ENCODE data around the gene SCG5. TPM values are rescaled to one million over a fixed set of nuclear protein-coding genes. Genes with fewer than 3 reads are reported as not detected.

The SCG5 gene
- polyA plus RNA-seq, 1 experiment, result 9.4 TPM

DNA sequence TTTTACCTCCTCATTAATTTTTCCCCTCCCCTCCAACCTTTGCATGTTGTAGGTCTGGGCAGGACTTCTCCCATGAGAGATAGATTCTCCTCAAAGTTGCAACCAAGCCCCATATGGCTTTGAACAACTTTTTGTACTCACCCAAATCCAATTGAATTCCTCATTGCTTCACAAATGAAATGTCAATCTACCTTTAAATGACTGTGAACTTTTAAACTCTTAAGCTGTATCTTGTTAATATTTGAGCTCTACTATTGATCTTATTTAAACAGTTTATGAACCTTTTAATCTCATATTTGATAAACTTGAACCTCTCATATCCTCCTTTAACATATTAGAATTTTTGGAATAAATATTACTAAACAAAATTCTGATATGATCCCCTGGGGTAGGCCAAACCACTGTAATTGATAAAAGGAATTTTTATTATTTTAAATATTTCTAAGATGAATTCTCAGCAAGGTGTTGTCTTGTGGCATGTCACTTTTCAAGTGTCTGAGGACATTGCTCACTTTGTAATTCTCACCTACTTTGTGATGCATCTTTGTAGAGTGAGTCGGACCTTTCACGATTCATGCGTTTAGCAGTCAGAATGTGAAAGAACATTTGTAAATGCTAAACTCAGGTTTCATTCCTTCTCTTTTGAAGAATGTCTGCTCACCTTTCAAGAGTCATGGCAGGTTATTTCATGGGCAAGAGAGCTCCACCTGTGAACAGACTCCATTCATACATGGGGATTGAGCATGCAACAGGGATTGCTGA is 52.9 kb downstream of the SCG5 start:
- H3K27me3 ChIP-seq (ENCODE audit: control insufficient read depth, insufficient read depth, low read length), result no peaks in the 10 kb centered on the region
- TF ChIP-seq CTCF (IDR thresholded peaks at IDR 0.05; ENCODE audit: insufficient read depth, low read depth, low read length), result no peak
- no peaks in the 10 kb centered on the region for H3K36me3 ChIP-seq (ENCODE audit: control insufficient read depth, insufficient read depth, low read length)
- DNase-seq (ENCODE audit: low read depth), result no peak
- CTCF ChIA-PET, result no interaction called here
- POLR2A ChIA-PET, result no interaction called here
- no peak overlapping the region for H3K4me3 ChIP-seq (ENCODE audit: low read depth, low read length)

DNA sequence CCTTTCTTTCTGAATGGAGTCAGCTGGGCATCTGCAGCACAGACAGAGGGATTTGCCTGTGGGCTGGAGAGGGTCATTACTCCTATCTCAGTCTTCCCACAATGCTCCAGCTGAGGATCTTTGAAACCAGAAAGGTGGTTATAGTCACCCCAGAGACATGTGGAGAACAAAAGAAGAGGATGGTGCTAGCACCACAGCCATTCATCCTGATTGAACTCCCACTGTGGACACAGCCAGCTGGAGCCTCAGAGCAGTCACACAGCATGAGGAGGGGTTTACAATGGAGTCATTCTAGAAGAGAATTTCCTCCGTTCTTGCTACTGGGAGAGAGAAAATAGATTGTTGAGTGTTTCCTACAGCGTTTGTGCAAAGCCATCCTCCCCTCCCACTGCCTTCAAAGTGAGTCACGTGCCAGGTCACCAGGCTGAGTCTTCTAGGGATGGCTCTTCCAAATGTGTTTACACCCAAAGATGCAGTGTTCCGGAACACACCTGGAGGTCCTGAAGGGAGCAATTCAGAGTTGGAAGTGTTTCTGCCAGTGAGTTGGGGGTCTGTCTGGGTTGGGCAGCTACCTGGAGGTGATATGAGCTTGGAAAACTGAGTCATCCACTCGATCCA is 57.4 kb downstream of the SCG5 start:
- no peak overlapping the region for H3K4me3 ChIP-seq (ENCODE audit: low read depth, low read length)
- DNase-seq (ENCODE audit: low read depth), result no peak
- H3K36me3 ChIP-seq (ENCODE audit: control insufficient read depth, insufficient read depth, low read length), result no peaks in the 10 kb centered on the region
- POLR2A ChIA-PET, result interaction anchor here (0.7 kb wide), 1 partner anchor 1241 kb away, joined by 3 read pairs; no protein-coding TSS in a partner anchor
- no peak for TF ChIP-seq CTCF (IDR thresholded peaks at IDR 0.05; ENCODE audit: insufficient read depth, low read depth, low read length)
- CTCF ChIA-PET, result interaction anchor here (0.6 to 2.4 kb wide), 3 partner anchors 10 to 81 kb away, joined by 3 to 7 read pairs (median 5); no protein-coding TSS in a partner anchor
- no peaks in the 10 kb centered on the region for H3K27me3 ChIP-seq (ENCODE audit: control insufficient read depth, insufficient read depth, low read length)

DNA sequence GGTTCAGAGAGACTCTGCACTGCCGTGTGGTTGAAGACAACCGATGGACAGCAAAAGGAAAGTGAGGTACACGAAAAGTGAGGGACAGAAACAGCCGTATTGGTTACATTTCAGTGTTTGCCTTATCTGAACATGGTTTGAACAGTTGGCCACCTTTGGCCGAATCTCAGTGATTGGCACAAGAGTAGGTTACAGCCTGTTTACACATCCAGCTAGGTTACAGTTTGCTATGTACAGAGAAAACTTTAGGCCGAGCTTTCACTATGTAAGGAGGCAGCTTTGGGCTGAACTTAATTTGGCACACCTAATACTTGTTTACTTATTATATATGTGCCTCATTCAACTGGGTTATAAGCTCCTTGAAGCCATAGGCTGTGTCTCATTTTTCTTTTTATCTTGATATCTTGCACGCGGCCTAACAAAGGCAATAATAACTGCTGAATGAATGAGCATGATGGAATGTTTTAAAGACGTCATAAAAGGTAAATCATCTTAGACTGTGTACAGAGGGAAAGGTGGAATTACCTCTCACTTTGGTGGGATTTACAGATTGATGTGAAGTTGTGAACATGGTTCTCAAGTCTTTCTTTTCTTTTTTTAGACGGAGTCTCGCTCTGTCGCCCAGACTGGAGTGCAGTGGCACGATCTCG is 59.1 kb downstream of the SCG5 start:
- no peaks in the 10 kb centered on the region for H3K27me3 ChIP-seq (ENCODE audit: control insufficient read depth, insufficient read depth, low read length)
- H3K36me3 ChIP-seq (ENCODE audit: control insufficient read depth, insufficient read depth, low read length), result no peaks in the 10 kb centered on the region
- no peak for TF ChIP-seq CTCF (IDR thresholded peaks at IDR 0.05; ENCODE audit: insufficient read depth, low read depth, low read length)
- H3K4me3 ChIP-seq (ENCODE audit: low read depth, low read length), result no peak overlapping the region
- DNase-seq (ENCODE audit: low read depth), result no peak
- POLR2A ChIA-PET, result no interaction called here
- CTCF ChIA-PET, result interaction anchor here (2.4 kb wide), 1 partner anchor 11 kb away, joined by 7 read pairs; no protein-coding TSS in a partner anchor

GRCh38 chr15:32701863-32702262 is 60.4 kb downstream of the SCG5 start:
- no peak for TF ChIP-seq CTCF (IDR thresholded peaks at IDR 0.05; ENCODE audit: insufficient read depth, low read depth, low read length)
- Histone ChIP-seq H3K4me3 (ENCODE audit: low read depth, low read length) (no peak overlapping the region), H3K36me3 (ENCODE audit: control insufficient read depth, insufficient read depth, low read length) (no peaks in the 10 kb centered on the region), H3K27me3 (ENCODE audit: control insufficient read depth, insufficient read depth, low read length) (no peaks in the 10 kb centered on the region)
- POLR2A ChIA-PET, result interaction anchor here (0.6 kb wide), 1 partner anchor 21 kb away, joined by 3 read pairs; no protein-coding TSS in a partner anchor
- DNase-seq (ENCODE audit: low read depth), result no peak
- CTCF ChIA-PET, result interaction anchor here (1.3 kb wide), 1 partner anchor 18 kb away, joined by 3 read pairs; no protein-coding TSS in a partner anchor
